Panc1 (cell line): ENCODE results near the gene PIAS1. TPM values are rescaled to one million over a fixed set of nuclear protein-coding genes. Genes with fewer than 3 reads are reported as not detected.
A peak's percentile ranks its signal among the peaks of the same experiment; 100 is the strongest.

Experiments used
- ATAC-seq: fragments of 200-7000 bp; cut with Tn5 transposase; 2 replicates; pipeline ENCODE4 v1.9.1; 2020; ENCODE audit warnings: mild to moderate bottlenecking, moderate library complexity
- BruUV-seq: library from RNA; stranded (reverse); fragments of 400-500 nt; replicated peaks from 2 replicates; lab custom pipeline; 2021; lab: Mats Ljungman, UMichigan
- CTCF ChIA-PET: fragments of 300-600 bp; sonication (Branson Sonifier 250); formaldehyde crosslinking; loops from one replicate; lab custom pipeline; 2022; ENCODE audit warnings: antibody characterized with exemption; lab: Charles Lee
- POLR2A ChIA-PET: fragments of 300-600 bp; sonication (Branson Sonifier 250); formaldehyde crosslinking; loops from one replicate; lab custom pipeline; 2022; ENCODE audit warnings: antibody characterized with exemption; lab: Charles Lee
- DNase-seq: peaks from one replicate; pipeline ENCODE4 v3.0.0-alpha.2; 2010; ENCODE audit warnings: low read depth, low spot score
- H3K27ac ChIP-seq: 2 replicates; pipeline ENCODE4 v1.5.1; 2011; ENCODE audit warnings: mild to moderate bottlenecking, low read length, inconsistent platforms
- H3K27me3 ChIP-seq: fragments of 200-500 bp; sonication (Bioruptor generic); 2 replicates; pipeline ENCODE4 v1.6.0; 2014; ENCODE audit warnings: low read length, inconsistent platforms; ENCODE audit not compliant: control insufficient read depth, insufficient read depth
- H3K36me3 ChIP-seq: fragments of 200-500 bp; sonication (Bioruptor generic); 2 replicates; pipeline ENCODE4 v1.5.1; 2014; ENCODE audit warnings: inconsistent platforms, mild to moderate bottlenecking, low read length, moderate library complexity; ENCODE audit not compliant: control insufficient read depth, insufficient read depth
- H3K4me1 ChIP-seq: 2 replicates; pipeline ENCODE4 v1.5.1; 2011; ENCODE audit warnings: inconsistent platforms, mild to moderate bottlenecking, low read length, moderate library complexity; ENCODE audit not compliant: control insufficient read depth, insufficient read depth
- H3K4me3 ChIP-seq, 2 experiments: 2 replicates each; pipeline ENCODE4 v1.5.1; 2011 to 2012; ENCODE audit warnings: low read depth in 2 of 2, low read length in 2 of 2, mild to moderate bottlenecking in 2 of 2, inconsistent platforms in 1 of 2, moderate library complexity in 1 of 2
- H3K9me3 ChIP-seq: fragments of 200-500 bp; sonication (Bioruptor generic); 2 replicates; pipeline ENCODE4 v1.5.1; 2014; ENCODE audit warnings: low read depth, mild to moderate bottlenecking, inconsistent platforms, low read length, moderate library complexity; ENCODE audit not compliant: control insufficient read depth, insufficient read depth
- POLR2AphosphoS5 ChIP-seq: IDR thresholded peaks from 2 replicates; pipeline ENCODE4 v1.6.1; 2012; ENCODE audit warnings: mild to moderate bottlenecking, low read depth, low read length, moderate library complexity
- SIN3A ChIP-seq: IDR thresholded peaks from 2 replicates; pipeline ENCODE4 v1.6.1; 2012; ENCODE audit warnings: low read depth, mild to moderate bottlenecking, low read length, moderate library complexity, borderline replicate concordance; ENCODE audit not compliant: insufficient read depth
- TCF7L2 ChIP-seq: IDR thresholded peaks from 2 replicates; pipeline ENCODE4 v1.6.1; 2011; ENCODE audit warnings: mild to moderate bottlenecking, low read depth, low read length, inconsistent platforms
- in situ Hi-C: cut with HindIII; loops from 2 replicates; pipeline ENCODE4 v1.10.0; 2016; ENCODE audit warnings: low sequenced_read_pairs, low pct_unique_long_range_greater_than_20kb
- intact Hi-C: fragments of 100-400 bp; cut with micrococcal nuclease; formaldehyde crosslinking; loops from one replicate; pipeline ENCODE4 v1.10.0; 2022; ENCODE audit not compliant: unreplicated experiment
- total RNA-seq: library from RNA; stranded (reverse); gene quantifications from one replicate; pipeline ENCODE4 v1.2.1, GENCODE V29; 2021; ENCODE audit not compliant: unreplicated experiment
- TF ChIP-seq, protein P1 (sequence below), 2 experiments: IDR thresholded peaks; 2 replicates each; pipeline ENCODE4 v1.6.1; 2011 to 2012; ENCODE audit warnings: low read depth in 2 of 2, control low read depth in 1 of 2, low read length in 1 of 2, mild to moderate bottlenecking in 1 of 2, moderate library complexity in 1 of 2; ENCODE audit not compliant: insufficient read depth in 1 of 2
- TF ChIP-seq, protein P2 (sequence below): fragments of 450-650 bp; IDR thresholded peaks from 2 replicates; pipeline ENCODE4 v1.5.1; 2017; ENCODE audit warnings: mild to moderate bottlenecking

PIAS1 gene
- total RNA-seq, 1 experiment from 2014 or later = 44.5 TPM

DNA sequence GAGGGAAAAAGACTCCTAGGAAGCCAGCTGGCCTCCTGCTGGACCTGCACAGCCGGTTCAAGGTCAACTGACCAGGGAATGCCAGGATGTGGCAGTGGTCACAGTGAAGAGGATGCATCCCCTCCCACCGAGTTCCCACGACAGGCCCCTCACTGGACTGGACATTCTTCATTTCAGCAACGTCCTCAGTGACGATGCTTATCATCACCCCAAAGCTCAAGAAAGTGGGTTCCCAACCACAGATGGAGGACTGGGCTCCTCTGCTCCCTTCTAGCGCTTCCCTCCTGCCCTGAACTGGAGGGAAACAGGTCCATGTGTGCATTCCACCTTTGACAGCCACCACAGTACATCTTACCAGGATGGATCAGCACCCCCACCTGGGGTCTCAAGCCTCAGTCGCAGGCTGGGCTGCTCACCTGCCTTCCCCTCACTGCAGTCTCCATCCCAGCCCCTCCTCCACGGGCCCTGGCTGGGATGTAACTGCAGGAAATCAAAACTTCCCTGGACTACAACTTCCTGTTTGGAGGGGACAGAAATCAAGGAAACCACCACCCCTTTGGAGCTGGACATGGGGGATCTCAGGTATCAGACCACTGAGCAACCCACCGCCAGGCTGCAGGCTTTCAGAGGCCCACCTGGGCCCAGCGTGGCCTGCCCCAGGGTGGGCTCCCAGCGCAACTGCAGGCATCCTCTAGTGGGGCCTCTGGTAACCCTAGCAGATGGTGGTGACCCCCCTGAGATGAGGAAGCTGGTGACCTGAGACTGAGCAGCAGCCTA lies 143.7 kb downstream of the PIAS1 start:
- POLR2A ChIA-PET = interaction anchor here (0.6 kb wide), 1 partner anchor 698 kb away, joined by 22 read pairs; no protein-coding TSS in a partner anchor
- H3K4me3 ChIP-seq = no peak overlapping the region
- CTCF ChIA-PET = no interaction called here
- H3K4me1 ChIP-seq = peaks cover 5% of the 10 kb centered on the region; the same call in 1 of the 2 replicates
- no peak overlapping the region for H3K27ac ChIP-seq
- intact Hi-C loops = no loop called here
- no peak for TF ChIP-seq SIN3A
- no peak for TF ChIP-seq POLR2AphosphoS5
- TF ChIP-seq TCF7L2 = no peak
- BruUV-seq = no TSS peak
- no peaks in the 10 kb centered on the region for H3K9me3 ChIP-seq
- no peaks in the 10 kb centered on the region for H3K27me3 ChIP-seq
- DNase-seq = no peak
- no peak for ATAC-seq
- no peaks in the 10 kb centered on the region for H3K36me3 ChIP-seq
- in situ Hi-C loops = no loop called here

DNA sequence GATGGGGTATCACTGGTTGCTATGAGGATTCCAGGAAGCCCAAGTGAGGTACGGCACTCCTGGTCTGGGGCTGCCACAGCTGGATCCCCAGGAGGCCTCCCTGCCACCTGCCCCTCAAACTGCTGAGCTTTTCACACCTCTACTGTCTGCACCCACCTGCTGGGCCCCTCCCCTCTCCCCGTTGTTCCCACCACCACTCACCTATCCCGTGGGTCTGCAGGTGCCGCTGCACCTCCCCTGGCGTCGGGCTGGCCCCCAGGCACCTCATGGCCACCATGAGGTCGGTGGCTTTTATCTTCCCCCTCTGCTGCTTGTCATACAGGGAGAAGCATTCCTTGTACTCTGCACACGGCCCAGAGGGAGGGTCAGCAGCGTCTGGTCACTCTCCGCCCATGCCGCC lies 145.2 kb downstream of the PIAS1 start:
- ChIA-PET POLR2A (interaction anchor here (0.6 kb wide), 1 partner anchor 24 kb away, joined by 3 read pairs; no protein-coding TSS in a partner anchor), CTCF (no interaction called here)
- in situ Hi-C loops = no loop called here
- TF ChIP-seq TCF7L2 (peak; percentile 65), POLR2AphosphoS5 (no peak)
- Histone ChIP-seq H3K27ac (no peak overlapping the region), H3K4me3 (no peak overlapping the region), H3K27me3 (no peaks in the 10 kb centered on the region), H3K4me1 (peaks cover 5% of the 10 kb centered on the region; the same call in 1 of the 2 replicates), H3K36me3 (no peaks in the 10 kb centered on the region), H3K9me3 (no peaks in the 10 kb centered on the region)
- DNase-seq (no peak), ATAC-seq (no peak)
- intact Hi-C loops = no loop called here
- BruUV-seq = no TSS peak

DNA sequence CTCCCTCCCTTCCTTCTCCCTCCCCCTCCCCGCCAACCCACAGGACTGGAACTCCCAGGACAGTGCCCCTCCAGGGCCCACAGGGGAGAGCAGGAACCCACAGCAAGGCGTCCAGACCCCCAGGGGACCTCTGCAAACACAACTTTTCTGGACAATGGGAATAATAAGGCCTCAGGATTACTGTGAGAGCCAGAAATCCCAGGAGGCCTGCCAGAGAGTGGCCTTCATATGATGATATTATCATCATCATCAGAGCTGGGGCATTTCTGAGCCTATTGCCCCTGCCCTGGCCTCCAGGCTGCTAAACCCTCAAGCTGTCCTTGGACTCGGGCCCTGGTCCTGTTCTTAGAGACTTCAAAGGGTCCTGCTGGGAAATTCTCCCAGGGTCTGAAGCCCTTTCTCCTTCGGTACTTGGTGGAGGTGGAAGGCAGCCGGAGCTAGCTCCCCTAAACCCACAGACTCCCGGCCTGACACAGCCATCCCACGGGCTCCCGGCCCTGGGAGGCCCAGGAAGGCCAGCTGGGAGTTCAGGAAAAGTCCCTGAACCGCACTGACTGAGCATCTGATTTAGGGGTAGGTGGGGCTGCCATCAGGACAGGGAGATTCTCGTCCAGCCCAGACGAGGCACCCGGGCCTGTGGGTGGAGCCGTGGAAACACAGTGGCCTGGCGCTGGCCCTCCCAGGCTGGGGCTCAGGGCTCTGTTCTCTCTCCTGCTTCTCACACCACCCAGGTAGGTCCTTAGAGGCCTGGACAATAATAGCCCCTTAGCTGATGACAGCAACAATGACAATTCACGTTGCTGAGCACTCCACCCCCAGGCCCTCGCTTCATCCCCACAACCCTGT lies 146.1 kb downstream of the PIAS1 start:
- Histone ChIP-seq H3K4me1 (peaks cover 10% of the 10 kb centered on the region), H3K36me3 (no peaks in the 10 kb centered on the region), H3K27me3 (no peaks in the 10 kb centered on the region), H3K4me3 (no peak overlapping the region), H3K9me3 (no peaks in the 10 kb centered on the region), H3K27ac (no peak overlapping the region)
- DNase-seq (no peak), ATAC-seq (peak; percentile 13; the same call in 1 of the 2 replicates)
- in situ Hi-C loops = no loop called here
- ChIA-PET CTCF (no interaction called here), POLR2A (no interaction called here)
- TF ChIP-seq SIN3A (no peak), POLR2AphosphoS5 (peak; percentile 50; the same call in 1 of the 2 replicates)
- intact Hi-C loops = no loop called here
- no TSS peak for BruUV-seq

DNA sequence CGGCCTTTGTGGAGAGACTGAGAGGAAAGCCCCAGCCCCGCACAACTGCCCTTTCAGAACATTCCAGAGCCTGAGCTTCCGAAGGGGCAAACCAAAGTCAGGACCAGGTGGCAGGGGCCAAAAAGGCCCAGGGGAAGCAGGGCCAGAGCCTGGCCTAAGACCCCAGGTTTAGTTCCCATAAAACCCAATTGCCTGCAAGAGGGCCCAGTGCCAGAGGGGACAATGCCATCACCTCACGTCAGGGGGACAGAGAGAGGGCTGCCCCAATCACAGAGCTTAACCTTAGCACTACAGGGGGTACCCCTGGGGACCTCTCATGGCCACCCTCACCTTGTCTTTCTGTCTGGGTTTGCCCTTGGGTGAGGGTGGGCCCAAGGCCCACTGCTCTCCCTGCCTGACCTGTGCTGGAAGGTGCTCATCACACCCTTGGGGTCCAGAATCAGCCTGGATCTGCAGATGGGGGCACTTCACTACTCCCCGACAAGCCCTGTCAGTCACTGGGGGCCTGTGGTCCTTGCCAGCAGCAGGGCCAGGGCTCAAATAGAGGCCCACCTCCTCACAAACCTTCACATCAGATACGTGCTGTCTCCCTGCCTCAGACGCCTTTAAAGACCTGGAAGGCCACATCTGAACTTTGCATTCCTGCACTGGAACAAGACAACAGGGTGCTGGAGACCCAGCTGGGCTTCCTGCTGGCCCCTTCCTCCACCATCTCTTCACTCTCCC lies 147.2 kb downstream of the PIAS1 start:
- DNase-seq (no peak), ATAC-seq (no peak)
- in situ Hi-C loops (no loop called here), intact Hi-C loops (no loop called here)
- ChIA-PET POLR2A (no interaction called here), CTCF (no interaction called here)
- BruUV-seq = no TSS peak
- no peaks in the 10 kb centered on the region for H3K27me3 ChIP-seq
- H3K9me3 ChIP-seq = no peaks in the 10 kb centered on the region
- no peaks in the 10 kb centered on the region for H3K36me3 ChIP-seq
- H3K27ac ChIP-seq = no peak overlapping the region; the same call in 1 of the 2 replicates
- TF ChIP-seq, protein P1, sequence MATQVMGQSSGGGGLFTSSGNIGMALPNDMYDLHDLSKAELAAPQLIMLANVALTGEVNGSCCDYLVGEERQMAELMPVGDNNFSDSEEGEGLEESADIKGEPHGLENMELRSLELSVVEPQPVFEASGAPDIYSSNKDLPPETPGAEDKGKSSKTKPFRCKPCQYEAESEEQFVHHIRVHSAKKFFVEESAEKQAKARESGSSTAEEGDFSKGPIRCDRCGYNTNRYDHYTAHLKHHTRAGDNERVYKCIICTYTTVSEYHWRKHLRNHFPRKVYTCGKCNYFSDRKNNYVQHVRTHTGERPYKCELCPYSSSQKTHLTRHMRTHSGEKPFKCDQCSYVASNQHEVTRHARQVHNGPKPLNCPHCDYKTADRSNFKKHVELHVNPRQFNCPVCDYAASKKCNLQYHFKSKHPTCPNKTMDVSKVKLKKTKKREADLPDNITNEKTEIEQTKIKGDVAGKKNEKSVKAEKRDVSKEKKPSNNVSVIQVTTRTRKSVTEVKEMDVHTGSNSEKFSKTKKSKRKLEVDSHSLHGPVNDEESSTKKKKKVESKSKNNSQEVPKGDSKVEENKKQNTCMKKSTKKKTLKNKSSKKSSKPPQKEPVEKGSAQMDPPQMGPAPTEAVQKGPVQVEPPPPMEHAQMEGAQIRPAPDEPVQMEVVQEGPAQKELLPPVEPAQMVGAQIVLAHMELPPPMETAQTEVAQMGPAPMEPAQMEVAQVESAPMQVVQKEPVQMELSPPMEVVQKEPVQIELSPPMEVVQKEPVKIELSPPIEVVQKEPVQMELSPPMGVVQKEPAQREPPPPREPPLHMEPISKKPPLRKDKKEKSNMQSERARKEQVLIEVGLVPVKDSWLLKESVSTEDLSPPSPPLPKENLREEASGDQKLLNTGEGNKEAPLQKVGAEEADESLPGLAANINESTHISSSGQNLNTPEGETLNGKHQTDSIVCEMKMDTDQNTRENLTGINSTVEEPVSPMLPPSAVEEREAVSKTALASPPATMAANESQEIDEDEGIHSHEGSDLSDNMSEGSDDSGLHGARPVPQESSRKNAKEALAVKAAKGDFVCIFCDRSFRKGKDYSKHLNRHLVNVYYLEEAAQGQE (IDR thresholded peaks at IDR 0.05; ENCODE audit: insufficient read depth in 1 of 2, low read depth in 2 of 2, low read length in 1 of 2) = no peak
- no peak for TF ChIP-seq SIN3A
- 0 out of 2 replicates have a peak, but pooled peaks have one; percentile 17 for TF ChIP-seq POLR2AphosphoS5
- TF ChIP-seq, protein P2, sequence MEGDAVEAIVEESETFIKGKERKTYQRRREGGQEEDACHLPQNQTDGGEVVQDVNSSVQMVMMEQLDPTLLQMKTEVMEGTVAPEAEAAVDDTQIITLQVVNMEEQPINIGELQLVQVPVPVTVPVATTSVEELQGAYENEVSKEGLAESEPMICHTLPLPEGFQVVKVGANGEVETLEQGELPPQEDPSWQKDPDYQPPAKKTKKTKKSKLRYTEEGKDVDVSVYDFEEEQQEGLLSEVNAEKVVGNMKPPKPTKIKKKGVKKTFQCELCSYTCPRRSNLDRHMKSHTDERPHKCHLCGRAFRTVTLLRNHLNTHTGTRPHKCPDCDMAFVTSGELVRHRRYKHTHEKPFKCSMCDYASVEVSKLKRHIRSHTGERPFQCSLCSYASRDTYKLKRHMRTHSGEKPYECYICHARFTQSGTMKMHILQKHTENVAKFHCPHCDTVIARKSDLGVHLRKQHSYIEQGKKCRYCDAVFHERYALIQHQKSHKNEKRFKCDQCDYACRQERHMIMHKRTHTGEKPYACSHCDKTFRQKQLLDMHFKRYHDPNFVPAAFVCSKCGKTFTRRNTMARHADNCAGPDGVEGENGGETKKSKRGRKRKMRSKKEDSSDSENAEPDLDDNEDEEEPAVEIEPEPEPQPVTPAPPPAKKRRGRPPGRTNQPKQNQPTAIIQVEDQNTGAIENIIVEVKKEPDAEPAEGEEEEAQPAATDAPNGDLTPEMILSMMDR = no peak
- no peak overlapping the region for H3K4me3 ChIP-seq
- H3K4me1 ChIP-seq = peaks cover 14% of the 10 kb centered on the region
